ENCODE measurements around the gene SIRPB1.
"Not testable (repeated sequence)": the region's sequence is repeated elsewhere in the genome, so short reads cannot be mapped to it uniquely, and the experiment has no call there.

Gene SIRPB1

GRCh38 chr20:1600736-1601135, 19.1 kb downstream of the SIRPB1 start:
- H3K4me3 ChIP-seq (ENCODE audit: low read depth, low read length), result no peak overlapping the region
- no peak for DNase-seq (ENCODE audit: low read depth)
- no peak for TF ChIP-seq CTCF (IDR thresholded peaks at IDR 0.05; ENCODE audit: low read depth, low read length, missing control alignments)

GRCh38 chr20:1595333-1595732, 24.5 kb downstream of the SIRPB1 start:
- H3K4me3 ChIP-seq (ENCODE audit: low read depth, low read length), result no peak overlapping the region
- no peak for TF ChIP-seq CTCF (IDR thresholded peaks at IDR 0.05; ENCODE audit: low read depth, low read length, missing control alignments)
- no peak for DNase-seq (ENCODE audit: low read depth)

GRCh38 chr20:1588533-1589460, 31.0 kb downstream of the SIRPB1 start:
- H3K4me3 ChIP-seq (ENCODE audit: low read depth, low read length), result no peak overlapping the region
- DNase-seq (ENCODE audit: low read depth), result no peak
- no peak for TF ChIP-seq CTCF (IDR thresholded peaks at IDR 0.05; ENCODE audit: low read depth, low read length, missing control alignments)

GRCh38 chr20:1587781-1588532, 31.9 kb downstream of the SIRPB1 start:
- TF ChIP-seq CTCF (IDR thresholded peaks at IDR 0.05; ENCODE audit: low read depth, low read length, missing control alignments), result no peak
- no peak overlapping the region for H3K4me3 ChIP-seq (ENCODE audit: low read depth, low read length)
- DNase-seq (ENCODE audit: low read depth), result no peak

- DNase-seq (ENCODE audit: low read depth), result no peak
- no peak overlapping the region for H3K4me3 ChIP-seq (ENCODE audit: low read depth, low read length)
- no peak for TF ChIP-seq CTCF (IDR thresholded peaks at IDR 0.05; ENCODE audit: low read depth, low read length, missing control alignments)
These were observed 40.3 kb downstream of the SIRPB1 start for GRCh38 chr20:1579488-1579887.

- no peak for TF ChIP-seq CTCF (IDR thresholded peaks at IDR 0.05; ENCODE audit: low read depth, low read length, missing control alignments)
- no peak for DNase-seq (ENCODE audit: low read depth)
These were observed 41.9 kb downstream of the SIRPB1 start for GRCh38 chr20:1577906-1578305.

GRCh38 chr20:1577313-1577712, 42.5 kb downstream of the SIRPB1 start:
- H3K4me3 ChIP-seq (ENCODE audit: low read depth, low read length); DNase-seq (ENCODE audit: low read depth): not testable (repeated sequence)

More at GRCh38 chr20:1577906-1578305, 41.9 kb downstream of the SIRPB1 start:
- H3K4me3 ChIP-seq (ENCODE audit: low read depth, low read length), result no peak overlapping the region

All from GM12864 (cell line).